ENCODE measurements around the gene ITGB3.

The ITGB3 gene

GRCh38 chr17:47291242-47291873 lies 37.7 kb downstream of the ITGB3 start:
- TF ChIP-seq CTCF (IDR thresholded peaks at IDR 0.05; ENCODE audit: borderline replicate concordance, insufficient read depth, low read depth, low read length): no peak
- no peak overlapping the region for H3K4me3 ChIP-seq (ENCODE audit: low read depth, low read length)

GRCh38 chr17:47292206-47292605 lies 38.6 kb downstream of the ITGB3 start:
- no peak overlapping the region for H3K4me3 ChIP-seq (ENCODE audit: low read depth, low read length)
- TF ChIP-seq CTCF (IDR thresholded peaks at IDR 0.05; ENCODE audit: borderline replicate concordance, insufficient read depth, low read depth, low read length): no peak

GRCh38 chr17:47295037-47295873 lies 41.6 kb downstream of the ITGB3 start:
- H3K4me3 ChIP-seq (ENCODE audit: low read depth, low read length): no peak overlapping the region
- no peak for TF ChIP-seq CTCF (IDR thresholded peaks at IDR 0.05; ENCODE audit: borderline replicate concordance, insufficient read depth, low read depth, low read length)

- TF ChIP-seq CTCF (IDR thresholded peaks at IDR 0.05; ENCODE audit: borderline replicate concordance, insufficient read depth, low read depth, low read length): no peak
- no peak overlapping the region for H3K4me3 ChIP-seq (ENCODE audit: low read depth, low read length)
Measured at GRCh38 chr17:47295874-47296255, 42.2 kb downstream of the ITGB3 start.

GRCh38 chr17:47297661-47298400 lies 44.2 kb downstream of the ITGB3 start:
- no peak for TF ChIP-seq CTCF (IDR thresholded peaks at IDR 0.05; ENCODE audit: borderline replicate concordance, insufficient read depth, low read depth, low read length)
- H3K4me3 ChIP-seq (ENCODE audit: low read depth, low read length): no peak overlapping the region

- H3K4me3 ChIP-seq (ENCODE audit: low read depth, low read length): no peak overlapping the region
- TF ChIP-seq CTCF (IDR thresholded peaks at IDR 0.05; ENCODE audit: borderline replicate concordance, insufficient read depth, low read depth, low read length): no peak
Measured at GRCh38 chr17:47298712-47299111, 45.1 kb downstream of the ITGB3 start.
